ENCODE measurements around the gene MARVELD3.

Gene MARVELD3

DNA sequence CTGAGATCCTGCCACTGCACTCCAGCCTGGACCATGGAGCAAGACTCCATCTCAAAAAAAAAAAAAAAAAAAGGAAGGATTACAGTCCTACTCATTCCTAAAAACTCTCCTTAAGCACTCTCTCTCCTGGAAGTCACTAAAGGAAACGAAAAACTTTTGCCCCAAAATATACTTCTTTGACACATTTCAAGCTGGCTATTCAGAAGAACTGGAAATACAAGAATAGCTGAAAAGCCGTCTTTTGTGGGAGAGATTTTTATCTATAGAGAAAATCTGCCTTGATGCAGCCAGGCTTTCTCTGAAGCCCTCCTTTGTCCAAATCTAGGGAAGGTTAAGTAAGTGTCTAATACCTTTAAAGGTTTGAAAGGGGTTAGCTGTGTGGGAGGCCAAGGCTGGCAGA, 16.9 kb upstream of the MARVELD3 start:
- TF ChIP-seq ZBTB7A (IDR thresholded peaks at IDR 0.05; ENCODE audit: low read depth) (no peak), NFIC (IDR thresholded peaks at IDR 0.05) (no peak), EGR1 (IDR thresholded peaks at IDR 0.05) (no peak), CEBPB (IDR thresholded peaks at IDR 0.05) (no peak), TCF12 (IDR thresholded peaks at IDR 0.05; ENCODE audit: low read depth) (no peak), YY1 (IDR thresholded peaks at IDR 0.05; ENCODE audit: low read depth) (no peak)
- TF ChIP-seq, protein P1, sequence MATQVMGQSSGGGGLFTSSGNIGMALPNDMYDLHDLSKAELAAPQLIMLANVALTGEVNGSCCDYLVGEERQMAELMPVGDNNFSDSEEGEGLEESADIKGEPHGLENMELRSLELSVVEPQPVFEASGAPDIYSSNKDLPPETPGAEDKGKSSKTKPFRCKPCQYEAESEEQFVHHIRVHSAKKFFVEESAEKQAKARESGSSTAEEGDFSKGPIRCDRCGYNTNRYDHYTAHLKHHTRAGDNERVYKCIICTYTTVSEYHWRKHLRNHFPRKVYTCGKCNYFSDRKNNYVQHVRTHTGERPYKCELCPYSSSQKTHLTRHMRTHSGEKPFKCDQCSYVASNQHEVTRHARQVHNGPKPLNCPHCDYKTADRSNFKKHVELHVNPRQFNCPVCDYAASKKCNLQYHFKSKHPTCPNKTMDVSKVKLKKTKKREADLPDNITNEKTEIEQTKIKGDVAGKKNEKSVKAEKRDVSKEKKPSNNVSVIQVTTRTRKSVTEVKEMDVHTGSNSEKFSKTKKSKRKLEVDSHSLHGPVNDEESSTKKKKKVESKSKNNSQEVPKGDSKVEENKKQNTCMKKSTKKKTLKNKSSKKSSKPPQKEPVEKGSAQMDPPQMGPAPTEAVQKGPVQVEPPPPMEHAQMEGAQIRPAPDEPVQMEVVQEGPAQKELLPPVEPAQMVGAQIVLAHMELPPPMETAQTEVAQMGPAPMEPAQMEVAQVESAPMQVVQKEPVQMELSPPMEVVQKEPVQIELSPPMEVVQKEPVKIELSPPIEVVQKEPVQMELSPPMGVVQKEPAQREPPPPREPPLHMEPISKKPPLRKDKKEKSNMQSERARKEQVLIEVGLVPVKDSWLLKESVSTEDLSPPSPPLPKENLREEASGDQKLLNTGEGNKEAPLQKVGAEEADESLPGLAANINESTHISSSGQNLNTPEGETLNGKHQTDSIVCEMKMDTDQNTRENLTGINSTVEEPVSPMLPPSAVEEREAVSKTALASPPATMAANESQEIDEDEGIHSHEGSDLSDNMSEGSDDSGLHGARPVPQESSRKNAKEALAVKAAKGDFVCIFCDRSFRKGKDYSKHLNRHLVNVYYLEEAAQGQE (IDR thresholded peaks at IDR 0.05; ENCODE audit: low read depth): no peak
- TF ChIP-seq, protein P2, sequence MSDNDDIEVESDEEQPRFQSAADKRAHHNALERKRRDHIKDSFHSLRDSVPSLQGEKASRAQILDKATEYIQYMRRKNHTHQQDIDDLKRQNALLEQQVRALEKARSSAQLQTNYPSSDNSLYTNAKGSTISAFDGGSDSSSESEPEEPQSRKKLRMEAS (IDR thresholded peaks at IDR 0.05): no peak

- TF ChIP-seq YY1 (IDR thresholded peaks at IDR 0.05; ENCODE audit: low read depth) (no peak), RAD21 (IDR thresholded peaks at IDR 0.05; ENCODE audit: low read depth) (no peak), CREB1 (IDR thresholded peaks at IDR 0.05; ENCODE audit: low read depth) (no peak), FOXM1 (IDR thresholded peaks at IDR 0.05; ENCODE audit: borderline replicate concordance, low read depth) (no peak), ZBTB7A (IDR thresholded peaks at IDR 0.05; ENCODE audit: low read depth) (no peak)
- TF ChIP-seq, protein P2 (IDR thresholded peaks at IDR 0.05): no peak
- TF ChIP-seq, protein P3, sequence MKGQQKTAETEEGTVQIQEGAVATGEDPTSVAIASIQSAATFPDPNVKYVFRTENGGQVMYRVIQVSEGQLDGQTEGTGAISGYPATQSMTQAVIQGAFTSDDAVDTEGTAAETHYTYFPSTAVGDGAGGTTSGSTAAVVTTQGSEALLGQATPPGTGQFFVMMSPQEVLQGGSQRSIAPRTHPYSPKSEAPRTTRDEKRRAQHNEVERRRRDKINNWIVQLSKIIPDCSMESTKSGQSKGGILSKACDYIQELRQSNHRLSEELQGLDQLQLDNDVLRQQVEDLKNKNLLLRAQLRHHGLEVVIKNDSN (IDR thresholded peaks at IDR 0.05): no peak
These were observed 15.5 kb upstream of the MARVELD3 start for GRCh38 chr16:71610447-71610846.

- no peak for TF ChIP-seq NFIC (IDR thresholded peaks at IDR 0.05)
- peak; percentile 74 for TF ChIP-seq RAD21 (IDR thresholded peaks at IDR 0.05; ENCODE audit: low read depth)
- TF ChIP-seq EP300 (IDR thresholded peaks at IDR 0.05; ENCODE audit: borderline replicate concordance): no peak
These were observed 14.8 kb upstream of the MARVELD3 start for GRCh38 chr16:71610936-71611871.

DNA sequence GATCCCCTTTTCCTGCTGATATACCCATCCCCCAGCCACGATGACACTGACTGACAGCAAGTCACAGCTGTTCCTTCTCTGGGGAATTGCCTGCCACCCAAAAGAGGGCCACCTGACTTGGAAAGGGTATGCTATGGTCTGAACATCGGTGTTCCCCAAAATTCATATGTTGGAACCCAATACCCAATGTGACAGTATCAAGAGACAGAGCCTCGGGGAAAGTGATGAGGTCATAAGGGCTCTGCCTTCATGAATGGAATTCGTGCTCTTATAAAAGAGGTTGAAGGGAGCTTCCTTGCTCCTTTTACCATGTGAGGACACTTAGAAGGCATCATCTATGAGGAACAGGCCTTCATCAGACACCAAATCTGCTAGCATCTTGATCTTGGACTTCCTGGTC, 7.6 kb upstream of the MARVELD3 start:
- TF ChIP-seq RAD21 (IDR thresholded peaks at IDR 0.05; ENCODE audit: low read depth) (no peak), TEAD4 (IDR thresholded peaks at IDR 0.05) (no peak), EGR1 (IDR thresholded peaks at IDR 0.05) (no peak)

DNA sequence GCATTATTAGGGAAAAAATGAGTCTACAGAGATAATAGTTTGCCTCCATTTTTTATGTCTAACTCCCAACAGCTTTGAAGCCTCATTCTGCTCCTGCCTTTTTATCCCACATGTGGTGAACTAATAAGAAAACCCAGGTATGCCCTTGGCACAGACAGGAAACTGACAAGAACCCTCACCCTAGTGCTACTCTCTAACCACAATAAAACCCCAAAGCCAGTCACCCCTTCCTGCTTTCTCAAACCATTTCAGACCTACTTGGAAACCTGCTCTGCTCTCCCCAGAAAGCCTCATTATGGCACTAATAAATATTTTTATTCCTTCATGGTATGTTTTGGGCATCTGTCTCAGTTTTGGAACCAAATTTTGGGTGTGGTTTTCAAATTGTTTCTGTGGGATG, 3.9 kb upstream of the MARVELD3 start:
- TF ChIP-seq, protein P1 (IDR thresholded peaks at IDR 0.05; ENCODE audit: low read depth): no peak
- no peak for TF ChIP-seq RAD21 (IDR thresholded peaks at IDR 0.05; ENCODE audit: low read depth)
- TF ChIP-seq ZBTB7A (IDR thresholded peaks at IDR 0.05; ENCODE audit: low read depth): no peak
- no peak for TF ChIP-seq TAF1 (IDR thresholded peaks at IDR 0.05; ENCODE audit: low read depth)
- no peak for TF ChIP-seq YY1 (IDR thresholded peaks at IDR 0.05; ENCODE audit: low read depth)
- TF ChIP-seq EP300 (IDR thresholded peaks at IDR 0.05; ENCODE audit: borderline replicate concordance): no peak
- no peak for TF ChIP-seq CEBPB (IDR thresholded peaks at IDR 0.05)
- TF ChIP-seq, protein P2 (IDR thresholded peaks at IDR 0.05): no peak
- no peak for TF ChIP-seq TCF12 (IDR thresholded peaks at IDR 0.05; ENCODE audit: low read depth)
- TF ChIP-seq FOXM1 (IDR thresholded peaks at IDR 0.05; ENCODE audit: borderline replicate concordance, low read depth): no peak
- no peak for TF ChIP-seq NFIC (IDR thresholded peaks at IDR 0.05)
- no peak for TF ChIP-seq TEAD4 (IDR thresholded peaks at IDR 0.05)
- TF ChIP-seq, protein P3 (IDR thresholded peaks at IDR 0.05): no peak
- TF ChIP-seq CREB1 (IDR thresholded peaks at IDR 0.05; ENCODE audit: low read depth): no peak
- TF ChIP-seq EGR1 (IDR thresholded peaks at IDR 0.05): no peak

DNA sequence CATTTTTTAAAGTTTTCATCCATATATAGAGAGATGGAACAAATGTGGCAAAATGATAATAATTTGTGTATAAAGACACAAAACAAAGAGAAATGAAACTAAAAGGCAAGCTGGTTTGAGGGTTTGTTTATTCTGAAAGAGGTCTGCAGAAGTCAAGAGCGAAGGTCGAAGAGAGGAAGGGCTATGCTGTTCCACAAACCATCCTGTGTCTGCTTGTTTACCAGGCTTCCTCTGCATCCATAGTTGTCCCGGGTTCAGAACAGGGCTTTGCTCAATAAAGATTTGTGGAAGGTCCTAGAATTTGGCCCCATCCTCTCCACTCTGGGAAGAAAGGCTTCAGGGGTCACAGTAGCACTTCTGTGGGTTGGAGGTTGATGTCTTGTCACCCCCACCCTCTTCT, 2.4 kb upstream of the MARVELD3 start:
- no peak for TF ChIP-seq TCF12 (IDR thresholded peaks at IDR 0.05; ENCODE audit: low read depth)
- no peak for TF ChIP-seq TEAD4 (IDR thresholded peaks at IDR 0.05)

Data from Ishikawa (cell line).